K562 (cell line): Measurements from ENCODE around the gene SUPT5H. TPM values are rescaled to one million over a fixed set of nuclear protein-coding genes. Genes with fewer than 3 reads are reported as not detected.
A peak's percentile ranks its signal among the peaks of the same experiment; 100 is the strongest.

Experiments used
- ARID1B ChIP-seq: fragments of 450-650 bp; IDR thresholded peaks from 2 replicates; pipeline ENCODE4 v1.6.1; 2016; ENCODE audit warnings: antibody characterized with exemption, mild to moderate bottlenecking, inconsistent platforms
- CEBPG ChIP-seq, 3 experiments: fragments of 200-800 bp in 1 of 3; sonication (Bioruptor generic) in 1 of 3; sonication (generic) in 1 of 3; formaldehyde crosslinking in 1 of 3; IDR thresholded peaks in 2 of 3; conservative IDR thresholded peaks in 1 of 3; 2 replicates each; pipeline versions ENCODE4 v1.6.1 to v1.8.0; 2016 to 2022; ENCODE audit warnings: missing compliant biosample characterization in 2 of 3, missing genetic modification characterization in 2 of 3, mild to moderate bottlenecking in 1 of 3, missing genetic modification reagents in 1 of 3
- DNMT1 ChIP-seq: fragments of 450-650 bp; IDR thresholded peaks from 2 replicates; pipeline ENCODE4 v1.6.1; 2016; ENCODE audit warnings: antibody characterized with exemption, mild to moderate bottlenecking
- HDAC1 ChIP-seq, 2 experiments: fragments of 450-650 bp; IDR thresholded peaks; 2 replicates each; pipeline ENCODE4 v1.6.1; 2016 to 2017; ENCODE audit warnings: inconsistent platforms in 1 of 2, mild to moderate bottlenecking in 1 of 2, moderate library complexity in 1 of 2
- TGIF2 ChIP-seq: sonication (generic); formaldehyde crosslinking; IDR thresholded peaks from 2 replicates; pipeline ENCODE4 v1.8.1; 2022; ENCODE audit warnings: mild to moderate bottlenecking, missing genetic modification reagents, moderate library complexity
- UBTF ChIP-seq, 2 experiments: IDR thresholded peaks; 2 replicates each; pipeline ENCODE4 v1.6.1; 2012; ENCODE audit warnings: improper control_type of control experiment in 2 of 2, low read depth in 2 of 2, low read length in 2 of 2, borderline replicate concordance in 1 of 2
- ZNF347 ChIP-seq: fragments of 450-650 bp; formaldehyde crosslinking; IDR thresholded peaks from 2 replicates; pipeline ENCODE4 v1.4.0; 2020; ENCODE audit warnings: low read depth, mild to moderate bottlenecking, moderate library complexity
- ZNF589 ChIP-seq: fragments of 200-800 bp; sonication (Bioruptor generic); IDR thresholded peaks from 2 replicates; pipeline ENCODE4 v1.6.1; 2016; ENCODE audit warnings: low read depth, missing genetic modification characterization, missing compliant biosample characterization
- polyA plus RNA-seq, 8 experiments: library from polyadenylated mRNA; depleted of rRNA in 4 of 8; stranded (reverse) in 5 of 8; unstranded in 3 of 8; fragments of >200 nt; fragmentation: Nextera tagmentation in 2 of 8; fragmentation: Illumina TruSeq in 1 of 8; extraction: Ambion mirVana in 2 of 8; extraction: Trizol in 1 of 8; gene quantifications; 2 replicates each; pipeline versions ENCODE4 v1.2.1 to v1.2.3, GENCODE V29; 2011 to 2014; ENCODE audit warnings: inconsistent platforms in 1 of 8, missing spikeins in 1 of 8
- total RNA-seq, 7 experiments: library from RNA; depleted of rRNA in 6 of 7; stranded (reverse); fragments of >200 nt in 6 of 7; fragmentation: Illumina TruSeq in 2 of 7; extraction: Trizol in 2 of 7; gene quantifications; 2 replicates each; pipeline versions ENCODE4 v1.2.1 to v1.2.3, GENCODE V29; 2011 to 2021; ENCODE audit warnings: low replicate concordance in 1 of 7
- TF ChIP-seq, protein P1 (sequence below): fragments of 450-650 bp; formaldehyde crosslinking; IDR thresholded peaks from 2 replicates; pipeline ENCODE4 v1.4.0; 2022; ENCODE audit warnings: missing genetic modification characterization
- TF ChIP-seq, protein P2 (sequence below): fragments of 200-800 bp; sonication (Bioruptor generic); IDR thresholded peaks from 2 replicates; pipeline ENCODE4 v1.6.1; 2017; ENCODE audit warnings: missing genetic modification characterization, missing compliant biosample characterization
- TF ChIP-seq, protein P3 (sequence below): sonication (generic); formaldehyde crosslinking; IDR thresholded peaks from 2 replicates; pipeline ENCODE4 v1.4.0; 2020; ENCODE audit warnings: mild to moderate bottlenecking, missing genetic modification reagents
- TF ChIP-seq, protein P4 (sequence below): fragments of 250-450 bp; sonication (Bioruptor Pico); IDR thresholded peaks from 2 replicates; pipeline ENCODE4 v1.5.0; 2021; ENCODE audit warnings: mild to moderate bottlenecking, borderline replicate concordance
- TF ChIP-seq, protein P5 (sequence below), 2 experiments: fragments of 450-650 bp; IDR thresholded peaks; 2 replicates each; pipeline ENCODE4 v1.6.1; 2016

Gene SUPT5H
- total and polyA plus RNA-seq, 9 of the 15 experiments (the other 6 are each of a cell fraction or from before 2014, with no cell fraction given) = 13.3 to 85.9 (median 35.9) TPM

- TF ChIP-seq HDAC1 (IDR thresholded peaks at IDR 0.05) (0 out of 4 replicates have a peak, but pooled peaks of 1 of the 2 experiments have one; percentile 37), CEBPG (CRISPR knock-in tag; IDR thresholded peaks at IDR 0.05) (0 out of 2 replicates have a peak, but pooled peaks have one; percentile 53), CEBPG (tag; conservative IDR thresholded peaks at IDR 0.05 in 1 of 2, IDR thresholded peaks at IDR 0.05 in 1 of 2) (0 out of 4 replicates have a peak, but pooled peaks of 1 of the 2 experiments have one; percentile 43), TGIF2 (no peak), DNMT1 (no peak), UBTF (IDR thresholded peaks at IDR 0.05; ENCODE audit: borderline replicate concordance in 1 of 2, low read depth in 2 of 2, low read length in 2 of 2) (0 out of 4 replicates have a peak, but pooled peaks of 1 of the 2 experiments have one; percentile 17), ZNF589 (CRISPR knock-in tag) (no peak), ARID1B (no peak), ZNF347 (no peak)
- TF ChIP-seq, protein P1, sequence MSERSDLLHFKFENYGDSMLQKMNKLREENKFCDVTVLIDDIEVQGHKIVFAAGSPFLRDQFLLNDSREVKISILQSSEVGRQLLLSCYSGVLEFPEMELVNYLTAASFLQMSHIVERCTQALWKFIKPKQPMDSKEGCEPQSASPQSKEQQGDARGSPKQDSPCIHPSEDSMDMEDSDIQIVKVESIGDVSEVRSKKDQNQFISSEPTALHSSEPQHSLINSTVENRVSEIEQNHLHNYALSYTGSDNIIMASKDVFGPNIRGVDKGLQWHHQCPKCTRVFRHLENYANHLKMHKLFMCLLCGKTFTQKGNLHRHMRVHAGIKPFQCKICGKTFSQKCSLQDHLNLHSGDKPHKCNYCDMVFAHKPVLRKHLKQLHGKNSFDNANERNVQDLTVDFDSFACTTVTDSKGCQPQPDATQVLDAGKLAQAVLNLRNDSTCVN (CRISPR knock-in tag) = no peak
- TF ChIP-seq, protein P2, sequence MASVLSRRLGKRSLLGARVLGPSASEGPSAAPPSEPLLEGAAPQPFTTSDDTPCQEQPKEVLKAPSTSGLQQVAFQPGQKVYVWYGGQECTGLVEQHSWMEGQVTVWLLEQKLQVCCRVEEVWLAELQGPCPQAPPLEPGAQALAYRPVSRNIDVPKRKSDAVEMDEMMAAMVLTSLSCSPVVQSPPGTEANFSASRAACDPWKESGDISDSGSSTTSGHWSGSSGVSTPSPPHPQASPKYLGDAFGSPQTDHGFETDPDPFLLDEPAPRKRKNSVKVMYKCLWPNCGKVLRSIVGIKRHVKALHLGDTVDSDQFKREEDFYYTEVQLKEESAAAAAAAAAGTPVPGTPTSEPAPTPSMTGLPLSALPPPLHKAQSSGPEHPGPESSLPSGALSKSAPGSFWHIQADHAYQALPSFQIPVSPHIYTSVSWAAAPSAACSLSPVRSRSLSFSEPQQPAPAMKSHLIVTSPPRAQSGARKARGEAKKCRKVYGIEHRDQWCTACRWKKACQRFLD = no peak
- TF ChIP-seq, protein P3, sequence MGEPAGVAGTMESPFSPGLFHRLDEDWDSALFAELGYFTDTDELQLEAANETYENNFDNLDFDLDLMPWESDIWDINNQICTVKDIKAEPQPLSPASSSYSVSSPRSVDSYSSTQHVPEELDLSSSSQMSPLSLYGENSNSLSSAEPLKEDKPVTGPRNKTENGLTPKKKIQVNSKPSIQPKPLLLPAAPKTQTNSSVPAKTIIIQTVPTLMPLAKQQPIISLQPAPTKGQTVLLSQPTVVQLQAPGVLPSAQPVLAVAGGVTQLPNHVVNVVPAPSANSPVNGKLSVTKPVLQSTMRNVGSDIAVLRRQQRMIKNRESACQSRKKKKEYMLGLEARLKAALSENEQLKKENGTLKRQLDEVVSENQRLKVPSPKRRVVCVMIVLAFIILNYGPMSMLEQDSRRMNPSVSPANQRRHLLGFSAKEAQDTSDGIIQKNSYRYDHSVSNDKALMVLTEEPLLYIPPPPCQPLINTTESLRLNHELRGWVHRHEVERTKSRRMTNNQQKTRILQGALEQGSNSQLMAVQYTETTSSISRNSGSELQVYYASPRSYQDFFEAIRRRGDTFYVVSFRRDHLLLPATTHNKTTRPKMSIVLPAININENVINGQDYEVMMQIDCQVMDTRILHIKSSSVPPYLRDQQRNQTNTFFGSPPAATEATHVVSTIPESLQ (CRISPR knock-in tag) = 0 out of 2 replicates have a peak, but pooled peaks have one; percentile 41
- TF ChIP-seq, protein P4, sequence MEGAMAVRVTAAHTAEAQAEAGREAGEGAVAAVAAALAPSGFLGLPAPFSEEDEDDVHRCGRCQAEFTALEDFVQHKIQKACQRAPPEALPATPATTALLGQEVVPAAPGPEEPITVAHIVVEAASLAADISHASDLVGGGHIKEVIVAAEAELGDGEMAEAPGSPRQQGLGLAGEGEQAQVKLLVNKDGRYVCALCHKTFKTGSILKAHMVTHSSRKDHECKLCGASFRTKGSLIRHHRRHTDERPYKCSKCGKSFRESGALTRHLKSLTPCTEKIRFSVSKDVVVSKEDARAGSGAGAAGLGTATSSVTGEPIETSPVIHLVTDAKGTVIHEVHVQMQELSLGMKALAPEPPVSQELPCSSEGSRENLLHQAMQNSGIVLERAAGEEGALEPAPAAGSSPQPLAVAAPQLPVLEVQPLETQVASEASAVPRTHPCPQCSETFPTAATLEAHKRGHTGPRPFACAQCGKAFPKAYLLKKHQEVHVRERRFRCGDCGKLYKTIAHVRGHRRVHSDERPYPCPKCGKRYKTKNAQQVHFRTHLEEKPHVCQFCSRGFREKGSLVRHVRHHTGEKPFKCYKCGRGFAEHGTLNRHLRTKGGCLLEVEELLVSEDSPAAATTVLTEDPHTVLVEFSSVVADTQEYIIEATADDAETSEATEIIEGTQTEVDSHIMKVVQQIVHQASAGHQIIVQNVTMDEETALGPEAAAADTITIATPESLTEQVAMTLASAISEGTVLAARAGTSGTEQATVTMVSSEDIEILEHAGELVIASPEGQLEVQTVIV (CRISPR knock-in tag) = no peak
- TF ChIP-seq, protein P5, sequence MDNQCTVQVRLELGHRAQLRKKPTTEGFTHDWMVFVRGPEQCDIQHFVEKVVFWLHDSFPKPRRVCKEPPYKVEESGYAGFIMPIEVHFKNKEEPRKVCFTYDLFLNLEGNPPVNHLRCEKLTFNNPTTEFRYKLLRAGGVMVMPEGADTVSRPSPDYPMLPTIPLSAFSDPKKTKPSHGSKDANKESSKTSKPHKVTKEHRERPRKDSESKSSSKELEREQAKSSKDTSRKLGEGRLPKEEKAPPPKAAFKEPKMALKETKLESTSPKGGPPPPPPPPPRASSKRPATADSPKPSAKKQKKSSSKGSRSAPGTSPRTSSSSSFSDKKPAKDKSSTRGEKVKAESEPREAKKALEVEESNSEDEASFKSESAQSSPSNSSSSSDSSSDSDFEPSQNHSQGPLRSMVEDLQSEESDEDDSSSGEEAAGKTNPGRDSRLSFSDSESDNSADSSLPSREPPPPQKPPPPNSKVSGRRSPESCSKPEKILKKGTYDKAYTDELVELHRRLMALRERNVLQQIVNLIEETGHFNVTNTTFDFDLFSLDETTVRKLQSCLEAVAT (IDR thresholded peaks at IDR 0.05) = no peak
Observed at GRCh38 chr19:39413911-39414608, 31.3 kb upstream of the SUPT5H start (continued).
